HepG2 (cell line): ENCODE data around the gene IRS1. TPM values are rescaled to one million over a fixed set of nuclear protein-coding genes. Genes with fewer than 3 reads are reported as not detected.

Source experiments
- ARID4A ChIP-seq: sonication (generic); formaldehyde crosslinking; IDR thresholded peaks from 2 replicates; pipeline ENCODE4 v1.5.0; 2020; ENCODE audit warnings: mild to moderate bottlenecking, missing genetic modification reagents, borderline replicate concordance
- CBFB ChIP-seq: sonication (generic); formaldehyde crosslinking; IDR thresholded peaks from 2 replicates; pipeline ENCODE4 v1.4.0; 2020; ENCODE audit warnings: missing genetic modification reagents
- CC2D1A ChIP-seq: sonication (generic); formaldehyde crosslinking; IDR thresholded peaks from 2 replicates; pipeline ENCODE4 v1.8.1; 2023; ENCODE audit warnings: mild to moderate bottlenecking, missing genetic modification reagents
- GLI4 ChIP-seq: sonication (generic); formaldehyde crosslinking; IDR thresholded peaks from 2 replicates; pipeline ENCODE4 v1.5.1; 2020; ENCODE audit warnings: missing genetic modification reagents, mild to moderate bottlenecking, moderate library complexity, borderline replicate concordance
- GZF1 ChIP-seq: sonication (generic); formaldehyde crosslinking; IDR thresholded peaks from 2 replicates; pipeline ENCODE4 v1.5.1; 2020; ENCODE audit warnings: mild to moderate bottlenecking, missing genetic modification reagents
- HINFP ChIP-seq: sonication (generic); formaldehyde crosslinking; IDR thresholded peaks from 2 replicates; pipeline ENCODE4 v1.4.0; 2020; ENCODE audit warnings: low read depth, mild to moderate bottlenecking, missing genetic modification reagents
- HNRNPUL1 ChIP-seq: fragments of 200-400 bp; formaldehyde crosslinking; IDR thresholded peaks from 2 replicates; pipeline ENCODE4 v1.6.1; 2017; ENCODE audit warnings: low read depth, mild to moderate bottlenecking, low read length, moderate library complexity
- IKZF4 ChIP-seq: sonication (generic); formaldehyde crosslinking; IDR thresholded peaks from 2 replicates; pipeline ENCODE4 v1.5.1; 2020; ENCODE audit warnings: borderline replicate concordance, mild to moderate bottlenecking, low read depth, missing genetic modification reagents; ENCODE audit errors: not compliant biosample characterization
- MTA1 ChIP-seq: sonication (generic); formaldehyde crosslinking; IDR thresholded peaks from 2 replicates; pipeline ENCODE4 v1.4.0; 2020; ENCODE audit warnings: missing genetic modification reagents, mild to moderate bottlenecking, borderline replicate concordance
- NCOA1 ChIP-seq: sonication (generic); formaldehyde crosslinking; IDR thresholded peaks from 2 replicates; pipeline ENCODE4 v1.9.0; 2021; ENCODE audit warnings: missing genetic modification reagents
- NONO ChIP-seq, 2 experiments: fragments of 450-650 bp in 1 of 2; sonication (generic) in 1 of 2; formaldehyde crosslinking in 1 of 2; IDR thresholded peaks in 1 of 2; conservative IDR thresholded peaks in 1 of 2; 2 replicates each; pipeline versions ENCODE4 v1.6.1 to v1.8.0; 2017 to 2022; ENCODE audit warnings: mild to moderate bottlenecking in 1 of 2, missing genetic modification reagents in 1 of 2, moderate library complexity in 1 of 2
- SOX6 ChIP-seq, 2 experiments: fragments of 450-650 bp in 1 of 2; sonication (generic) in 1 of 2; formaldehyde crosslinking in 1 of 2; IDR thresholded peaks; 2 replicates each; pipeline versions ENCODE4 v1.4.0 to v1.6.1; 2017 to 2020; ENCODE audit warnings: antibody characterized with exemption in 1 of 2, mild to moderate bottlenecking in 1 of 2, missing genetic modification reagents in 1 of 2
- STAG1 ChIP-seq: sonication (generic); formaldehyde crosslinking; IDR thresholded peaks from 2 replicates; pipeline ENCODE4 v1.4.0; 2020; ENCODE audit warnings: missing genetic modification reagents
- ZMAT3 ChIP-seq: sonication (generic); formaldehyde crosslinking; conservative IDR thresholded peaks from 2 replicates; pipeline ENCODE4 v1.7.0; 2021; ENCODE audit warnings: missing genetic modification reagents
- ZMYM3 ChIP-seq: sonication (generic); formaldehyde crosslinking; IDR thresholded peaks from 2 replicates; pipeline ENCODE4 v1.5.1; 2020; ENCODE audit warnings: mild to moderate bottlenecking, missing genetic modification reagents
- ZNF24 ChIP-seq: fragments of 450-650 bp; IDR thresholded peaks from 2 replicates; pipeline ENCODE4 v1.6.1; 2017; ENCODE audit warnings: antibody characterized with exemption, mild to moderate bottlenecking
- ZNF296 ChIP-seq: sonication (generic); formaldehyde crosslinking; conservative IDR thresholded peaks from 2 replicates; pipeline ENCODE4 v1.5.0; 2020; ENCODE audit warnings: mild to moderate bottlenecking, missing genetic modification reagents
- ZNF343 ChIP-seq: sonication (generic); formaldehyde crosslinking; IDR thresholded peaks from 2 replicates; pipeline ENCODE4 v1.4.0; 2020; ENCODE audit warnings: mild to moderate bottlenecking, missing genetic modification reagents
- ZNF564 ChIP-seq: sonication (generic); formaldehyde crosslinking; IDR thresholded peaks from 2 replicates; pipeline ENCODE4 v1.8.1; 2023; ENCODE audit warnings: mild to moderate bottlenecking, missing genetic modification reagents
- ZNF605 ChIP-seq: sonication (generic); formaldehyde crosslinking; IDR thresholded peaks from 2 replicates; pipeline ENCODE4 v1.8.0; 2022; ENCODE audit warnings: mild to moderate bottlenecking, missing genetic modification reagents
- ZNF616 ChIP-seq: sonication (generic); formaldehyde crosslinking; IDR thresholded peaks from 2 replicates; pipeline ENCODE4 v1.5.0; 2020; ENCODE audit warnings: low read depth, mild to moderate bottlenecking, missing genetic modification reagents
- ZNF713 ChIP-seq: sonication (generic); formaldehyde crosslinking; IDR thresholded peaks from 2 replicates; pipeline ENCODE4 v1.4.0; 2020; ENCODE audit warnings: mild to moderate bottlenecking, missing genetic modification reagents
- ZNF772 ChIP-seq: sonication (generic); formaldehyde crosslinking; IDR thresholded peaks from 2 replicates; pipeline ENCODE4 v1.5.0; 2020; ENCODE audit warnings: mild to moderate bottlenecking, missing genetic modification reagents
- polyA plus RNA-seq, 8 experiments: library from polyadenylated mRNA; depleted of rRNA in 3 of 8; stranded (reverse) in 7 of 8; unstranded in 1 of 8; fragments of >200 nt; fragmentation: Illumina TruSeq in 4 of 8; extraction: Trizol in 4 of 8; gene quantifications; 2 replicates each; pipeline versions ENCODE4 v1.2.1 to v1.2.3, GENCODE V29; 2011 to 2016; ENCODE audit warnings: low read depth in 4 of 8, missing spikeins in 1 of 8, mixed read lengths in 1 of 8; ENCODE audit not compliant: insufficient read depth in 1 of 8
- total RNA-seq, 5 experiments: library from RNA; depleted of rRNA; stranded (reverse); fragments of >200 nt; fragmentation: Illumina TruSeq; extraction: Trizol; gene quantifications; 2 replicates each; pipeline ENCODE4 v1.2.3, GENCODE V29; 2016; ENCODE audit warnings: low read depth in 1 of 5

The IRS1 gene
- total and polyA plus RNA-seq, 2 of the 13 experiments (the other 11 are each of a cell fraction or from before 2014, with no cell fraction given) = 8.7 to 9.0 TPM

GRCh38 chr2:226799976-226800940 lies 638 bp upstream of the IRS1 start (continued):
- TF ChIP-seq ZNF713 (CRISPR knock-in tag) = no peak
- peak; percentile 48 for TF ChIP-seq HINFP (CRISPR knock-in tag)
- no peak for TF ChIP-seq ZNF616 (CRISPR knock-in tag)
- peak; percentile 78; the same call in 1 of the 2 replicates for TF ChIP-seq ZMAT3
- 0 out of 2 replicates have a peak, but pooled peaks have one; percentile 39 for TF ChIP-seq GLI4 (CRISPR knock-in tag)
- TF ChIP-seq NONO (IDR thresholded peaks at IDR 0.05) = no peak
- peak; percentile 46; the same call in 1 of the 2 replicates for TF ChIP-seq NONO (CRISPR knock-in tag; conservative IDR thresholded peaks at IDR 0.05)
- TF ChIP-seq MTA1 (CRISPR knock-in tag) = peak; percentile 49; the same call in 1 of the 2 replicates
- TF ChIP-seq ZNF343 (CRISPR knock-in tag) = no peak; the same call in 1 of the 2 replicates
- TF ChIP-seq ZNF605 (CRISPR knock-in tag) = peak; percentile 38; the same call in 1 of the 2 replicates
- peak; percentile 28 for TF ChIP-seq IKZF4
- no peak for TF ChIP-seq SOX6 (IDR thresholded peaks at IDR 0.05)
- TF ChIP-seq SOX6 (CRISPR knock-in tag; IDR thresholded peaks at IDR 0.05) = peak; percentile 96
- peak; percentile 95; the same call in 1 of the 2 replicates for TF ChIP-seq NCOA1 (CRISPR knock-in tag)
- TF ChIP-seq ARID4A (CRISPR knock-in tag) = peak; percentile 27; the same call in 1 of the 2 replicates
- TF ChIP-seq CBFB = peak; percentile 94
- no peak for TF ChIP-seq HNRNPUL1
- TF ChIP-seq CC2D1A (CRISPR knock-in tag) = 0 out of 2 replicates have a peak, but pooled peaks have one; percentile 56
- peak; percentile 72 for TF ChIP-seq ZMYM3 (CRISPR knock-in tag)
- TF ChIP-seq GZF1 (CRISPR knock-in tag) = 0 out of 2 replicates have a peak, but pooled peaks have one; percentile 43
- TF ChIP-seq ZNF772 (CRISPR knock-in tag) = peak; percentile 75; the same call in 1 of the 2 replicates
- TF ChIP-seq ZNF564 (CRISPR knock-in tag) = no peak; the same call in 1 of the 2 replicates
- peak; percentile 61; the same call in 1 of the 2 replicates for TF ChIP-seq ZNF24
- no peak for TF ChIP-seq ZNF296 (CRISPR knock-in tag)
- TF ChIP-seq STAG1 (CRISPR knock-in tag) = peak; percentile 55
